GM19397 (cell line): Measurements from ENCODE around the gene PMEPA1.

Experiments used
- ATAC-seq: cut with Tn5 transposase; IDR thresholded peaks from one replicate; pipeline ENCODE4 v1.9.1; 2021; ENCODE audit warnings: mild to moderate bottlenecking, moderate library complexity; ENCODE audit not compliant: unreplicated experiment

The PMEPA1 gene

DNA sequence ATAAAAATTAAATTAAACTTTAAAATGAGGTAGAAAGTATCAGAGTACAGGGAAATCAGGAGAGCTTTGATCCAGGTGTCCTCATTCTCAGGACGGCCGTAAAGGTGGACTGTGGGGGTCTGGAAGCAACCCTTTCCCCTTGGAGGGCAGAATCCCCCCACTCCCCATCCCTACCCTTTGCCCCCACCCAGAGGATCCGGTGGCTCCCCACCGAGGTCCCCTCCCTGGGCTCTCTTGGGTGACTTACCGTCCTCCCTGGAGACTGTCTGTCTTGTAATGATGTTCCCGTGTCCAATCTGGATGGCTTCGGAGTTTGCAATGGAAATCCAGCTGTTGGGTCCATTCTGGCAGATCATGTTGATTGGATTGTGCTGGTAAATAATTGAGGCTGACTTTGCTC, 96.9 kb downstream of the PMEPA1 start:
- no peak for ATAC-seq

DNA sequence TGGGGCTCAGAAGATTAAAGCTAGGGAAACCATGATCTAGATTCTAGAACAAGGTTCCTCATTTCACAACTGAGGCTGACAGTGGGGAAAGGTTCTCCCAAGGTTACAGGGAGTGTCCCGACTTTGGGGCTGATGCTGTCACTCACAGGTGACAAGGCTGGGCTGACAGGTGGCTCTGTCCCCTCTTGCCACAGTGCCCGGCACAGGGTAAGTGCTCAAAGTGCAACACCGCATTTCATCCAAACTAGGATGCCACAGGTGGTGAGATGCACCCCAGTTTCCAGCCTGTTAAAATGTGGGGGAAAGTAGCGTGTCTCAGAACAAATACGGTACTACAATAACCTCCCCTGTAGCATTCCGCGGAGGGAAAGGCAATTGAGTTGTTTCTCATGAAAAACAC, 97.4 kb downstream of the PMEPA1 start:
- ATAC-seq, result no peak

DNA sequence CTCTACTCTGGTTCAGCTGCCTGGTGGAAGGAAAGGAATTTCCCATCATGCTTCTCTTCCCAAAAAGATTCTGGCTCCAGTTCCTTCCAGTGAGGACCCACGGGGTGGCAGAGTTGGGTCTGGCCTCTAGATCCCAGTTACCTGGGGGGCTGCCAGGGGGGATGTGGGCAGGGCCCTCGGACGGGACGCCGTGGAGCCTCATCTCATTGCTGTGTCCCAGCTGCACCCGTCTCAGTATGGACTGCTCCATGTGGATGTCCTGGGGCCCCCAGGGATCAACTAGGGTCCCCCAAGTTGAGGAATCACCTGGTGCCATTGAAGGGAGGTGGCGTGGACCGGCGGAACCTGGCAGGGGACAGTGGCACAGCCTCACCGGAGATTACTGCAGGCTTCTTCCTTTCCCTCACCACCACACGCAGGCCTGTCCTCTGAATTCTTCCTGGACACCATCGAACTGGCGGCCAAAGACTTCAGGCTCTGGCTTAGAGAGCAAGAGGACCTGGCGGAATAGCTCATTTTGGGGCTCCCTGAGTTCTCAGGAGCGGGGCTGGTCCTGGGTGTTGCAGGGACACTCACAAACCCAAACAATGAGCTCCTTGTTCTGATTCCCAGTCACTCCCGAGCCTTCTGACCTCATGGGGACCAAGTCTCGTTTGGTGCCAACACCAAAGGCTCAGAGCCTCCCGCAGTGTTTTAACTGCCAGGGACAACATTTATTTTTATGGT, 98.1 kb downstream of the PMEPA1 start:
- no peak for ATAC-seq

DNA sequence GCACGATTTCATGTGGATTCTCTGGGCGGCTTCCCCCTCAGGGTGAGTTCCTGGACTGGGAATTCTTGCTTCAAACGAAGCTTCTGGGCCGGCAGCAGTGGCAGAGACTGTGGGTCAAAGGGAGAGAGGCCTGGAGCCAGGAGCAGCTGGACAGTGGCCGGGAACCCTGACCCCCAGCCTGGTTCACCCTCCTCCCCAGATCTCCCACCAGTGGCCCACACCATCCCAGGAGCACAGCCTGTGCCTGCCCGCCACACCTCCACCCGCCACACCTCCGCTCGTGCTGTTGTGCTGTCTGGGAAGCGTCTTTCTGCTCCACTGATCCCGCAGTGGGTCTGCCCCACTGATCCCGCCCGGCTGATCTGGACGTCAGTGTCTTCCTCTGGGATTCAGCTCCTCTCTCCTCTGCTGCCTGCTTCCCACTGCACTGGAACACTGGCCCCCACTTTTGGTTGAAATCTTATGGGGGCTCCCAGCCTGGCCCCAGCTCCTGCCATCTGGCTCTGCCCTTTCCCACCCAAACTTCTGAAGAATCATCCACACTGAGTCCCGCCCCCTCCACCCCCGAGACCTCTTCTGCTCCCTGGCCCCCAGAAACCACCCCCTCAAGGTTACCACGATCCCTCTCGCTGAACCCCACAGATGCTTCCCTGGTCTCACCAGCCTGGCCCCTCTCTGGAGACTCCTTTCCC, 99.4 kb downstream of the PMEPA1 start:
- no peak for ATAC-seq

DNA sequence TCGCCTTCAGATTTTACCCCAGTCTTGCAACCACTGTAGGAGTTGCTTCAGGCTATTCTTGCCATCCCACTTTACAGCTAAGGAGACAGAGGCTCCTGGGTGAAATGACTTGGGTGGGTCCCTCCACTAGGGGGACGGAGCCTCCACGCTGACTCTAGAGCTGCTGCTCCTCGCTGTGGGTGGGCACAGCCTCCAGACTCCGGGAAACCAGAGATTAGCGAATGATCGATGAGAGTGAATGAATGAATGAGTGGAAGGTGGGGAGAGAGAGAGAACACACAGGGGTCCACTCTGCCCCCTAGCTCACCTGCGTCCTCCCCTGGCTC, 100.0 kb downstream of the PMEPA1 start:
- ATAC-seq, result no peak

DNA sequence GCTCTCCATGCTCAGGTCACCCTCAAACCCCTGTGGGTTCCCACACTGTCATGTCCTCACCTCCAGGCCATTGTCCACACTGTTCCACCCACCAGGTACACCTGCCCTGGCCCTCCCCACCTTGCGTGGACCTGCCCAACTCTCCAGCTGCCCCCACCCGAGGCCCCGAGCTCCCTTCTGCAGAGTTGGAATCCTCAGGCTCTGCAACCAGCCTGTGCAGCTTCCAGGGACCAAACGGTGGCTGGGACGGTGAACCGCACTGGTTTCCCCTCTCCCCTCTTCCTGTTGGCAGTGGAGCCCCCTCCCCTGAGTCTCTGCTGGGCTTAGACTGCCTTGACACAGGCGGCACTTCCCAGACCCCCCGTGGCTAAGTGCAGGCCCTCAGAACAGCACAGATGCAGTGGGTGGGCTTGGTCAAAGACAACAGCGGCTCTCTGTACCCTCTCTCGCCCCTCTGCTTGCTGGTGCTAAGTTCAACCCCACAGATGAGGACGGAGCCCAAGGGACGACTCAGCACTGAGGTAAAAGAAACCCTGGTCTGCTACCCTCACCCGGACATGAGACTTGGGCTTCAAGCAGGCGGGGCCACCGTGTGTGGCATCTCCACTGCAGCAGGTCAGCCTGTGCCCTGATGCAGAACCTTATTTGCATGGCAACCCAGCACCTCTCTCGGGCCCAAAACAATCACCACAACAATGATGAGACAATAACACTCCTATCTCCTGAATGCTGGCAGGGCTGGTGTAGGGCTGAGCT, 100.6 kb downstream of the PMEPA1 start:
- ATAC-seq, result no peak

DNA sequence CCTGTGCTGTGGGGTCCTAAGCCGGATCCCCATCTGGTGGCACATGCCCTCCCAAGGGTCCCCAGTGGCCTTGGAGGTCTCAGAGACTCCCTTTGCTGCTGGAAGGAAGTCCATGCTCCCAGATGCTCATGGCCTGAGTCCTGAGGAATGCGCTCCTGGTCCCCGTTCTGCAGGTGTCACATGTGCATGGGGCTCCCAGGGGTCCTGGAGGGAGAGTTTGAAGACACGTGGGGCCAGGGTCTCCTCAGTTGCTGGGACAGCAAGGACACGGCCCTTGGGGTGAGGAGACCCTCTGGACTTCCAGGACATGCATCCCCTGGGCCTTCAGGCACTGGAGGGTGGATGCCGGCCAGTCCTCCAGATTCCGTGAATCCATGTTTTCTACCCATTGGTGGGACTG, 101.3 kb downstream of the PMEPA1 start:
- ATAC-seq, result no peak

DNA sequence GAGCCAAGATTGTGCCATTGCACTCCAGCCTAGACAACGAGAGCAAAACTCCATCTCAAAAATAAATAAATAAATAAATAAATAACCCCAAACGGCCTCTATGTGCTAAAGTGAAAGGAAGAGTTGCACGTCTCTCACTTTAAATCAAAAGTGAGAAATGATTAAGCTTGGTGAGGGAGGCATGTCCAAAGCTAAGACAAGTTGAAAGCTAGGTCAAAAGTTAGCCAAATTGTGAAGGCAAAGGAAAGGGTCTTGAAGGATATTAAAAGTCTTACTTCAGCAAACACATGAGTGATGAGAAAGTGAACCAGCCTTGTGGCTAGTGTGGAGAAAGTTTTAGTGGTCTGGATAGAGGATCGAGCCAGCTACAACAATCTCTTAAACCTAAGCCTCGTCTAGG, 103.9 kb downstream of the PMEPA1 start:
- ATAC-seq, result no peak

DNA sequence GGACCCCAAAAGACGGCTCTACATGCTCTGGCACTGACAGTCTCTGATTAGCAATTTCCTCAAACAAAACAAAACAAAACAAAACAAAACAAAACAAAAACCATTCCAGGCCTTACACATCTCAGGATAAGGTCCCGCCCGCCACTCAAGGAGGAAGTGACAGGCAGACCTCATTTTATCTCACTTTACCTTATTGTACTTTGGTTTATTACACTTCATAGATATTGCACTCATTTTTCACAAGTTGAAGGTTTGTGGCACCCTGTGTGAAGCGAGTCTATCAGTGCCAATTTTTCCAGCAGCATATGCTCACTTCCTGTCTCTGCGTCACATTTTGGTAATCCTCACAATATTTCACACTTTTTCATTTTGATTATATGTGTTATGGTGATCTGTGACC, 104.8 kb downstream of the PMEPA1 start:
- no peak for ATAC-seq

DNA sequence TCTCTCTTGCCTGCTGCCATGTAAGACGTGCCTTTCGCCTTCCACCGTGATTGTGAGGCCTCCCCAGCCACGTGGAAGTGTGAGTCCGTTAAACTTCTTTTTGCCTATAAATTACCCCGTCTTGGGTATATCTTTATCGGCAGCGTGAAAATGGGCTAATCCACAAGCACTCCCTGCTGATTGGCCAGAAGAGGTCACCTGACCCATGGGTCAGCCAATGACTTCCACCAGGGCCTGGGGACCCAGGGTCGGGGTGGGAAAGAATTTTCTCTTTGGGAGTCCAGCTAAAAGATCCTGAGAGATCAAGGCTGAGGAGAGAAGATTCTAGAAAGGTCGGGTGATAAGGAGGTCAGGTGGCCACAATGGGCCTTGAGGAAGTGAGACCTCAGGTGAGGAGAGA, 106.7 kb downstream of the PMEPA1 start:
- ATAC-seq, result no peak

DNA sequence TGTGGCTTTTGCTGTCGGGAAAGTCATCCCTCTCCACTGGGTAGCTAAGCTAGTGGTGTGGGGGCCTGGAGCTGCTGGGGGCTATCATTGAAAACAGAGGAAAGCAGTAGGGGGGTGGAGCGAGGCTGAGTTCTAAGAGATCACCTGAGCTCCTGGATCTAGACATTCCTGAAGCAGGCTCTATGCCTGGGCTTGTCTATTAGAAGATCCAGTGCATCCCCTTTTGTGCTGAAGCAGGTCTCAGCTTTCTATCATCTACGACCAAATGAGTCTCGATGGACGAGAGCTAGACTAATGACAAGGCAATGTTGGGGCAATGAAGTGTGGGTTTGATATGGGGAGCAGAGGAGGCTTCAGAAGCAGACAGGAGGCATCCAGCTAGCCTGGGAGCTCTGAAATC, 108.1 kb downstream of the PMEPA1 start:
- no peak for ATAC-seq

DNA sequence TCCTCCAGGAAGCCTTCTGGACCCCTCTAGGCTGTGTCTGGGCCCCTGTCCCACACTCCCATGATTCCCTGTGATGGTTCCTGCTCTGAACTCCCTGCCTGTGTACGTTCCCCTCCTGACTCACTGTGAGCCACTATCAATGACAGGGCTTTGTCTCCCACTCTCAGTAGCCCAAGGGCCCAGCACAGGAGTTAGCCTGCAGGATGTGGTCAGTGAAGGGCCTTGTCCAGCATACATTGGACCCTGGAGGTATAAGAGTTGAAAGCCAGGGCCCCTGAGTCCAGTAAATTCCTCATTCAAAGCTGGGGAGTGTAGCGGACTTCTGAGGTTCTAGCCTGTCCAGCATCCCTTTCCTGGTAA, 108.6 kb downstream of the PMEPA1 start:
- ATAC-seq, result no peak

DNA sequence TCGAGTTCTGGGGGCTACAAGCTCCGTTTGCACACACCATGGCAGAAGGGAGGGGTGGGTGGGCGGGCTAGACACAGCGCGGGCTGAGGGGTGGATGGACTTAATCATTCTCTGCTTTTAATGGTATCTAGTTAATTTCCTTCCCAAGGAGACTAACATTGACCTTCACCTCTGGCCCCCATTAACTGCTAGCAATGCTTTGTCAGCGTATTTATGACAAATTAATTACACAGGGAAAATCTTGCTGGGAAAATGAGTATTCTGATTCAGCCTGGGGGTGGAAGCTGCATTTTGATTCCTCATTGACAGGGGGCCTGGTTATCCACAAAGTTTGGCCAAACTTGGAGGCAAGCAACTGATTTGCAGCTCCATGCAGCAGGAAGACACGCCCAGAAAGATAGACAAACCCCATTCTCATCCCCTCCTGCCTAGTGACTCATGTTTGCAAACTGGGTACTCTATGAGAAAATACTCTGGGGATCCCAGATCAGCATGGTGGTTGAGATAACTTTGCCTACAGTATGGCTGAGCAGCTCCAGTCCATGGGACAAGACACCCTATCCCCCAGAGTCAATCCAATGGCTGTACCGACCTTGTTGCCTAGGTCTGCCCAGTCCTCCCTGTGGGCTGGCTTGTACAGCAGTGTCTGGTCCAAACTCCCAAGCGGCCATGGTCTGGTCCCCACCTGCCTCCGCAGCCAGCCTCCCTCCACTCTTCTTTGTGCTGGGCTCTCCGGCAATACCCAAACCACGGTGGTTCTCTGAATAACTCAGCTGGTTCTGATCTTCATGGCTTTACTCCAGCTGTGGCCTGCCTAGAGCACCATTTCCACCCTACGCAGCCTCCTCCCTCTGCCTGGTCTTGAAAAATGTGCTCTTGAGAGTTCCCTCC, 109.2 kb downstream of the PMEPA1 start:
- ATAC-seq, result no peak

DNA sequence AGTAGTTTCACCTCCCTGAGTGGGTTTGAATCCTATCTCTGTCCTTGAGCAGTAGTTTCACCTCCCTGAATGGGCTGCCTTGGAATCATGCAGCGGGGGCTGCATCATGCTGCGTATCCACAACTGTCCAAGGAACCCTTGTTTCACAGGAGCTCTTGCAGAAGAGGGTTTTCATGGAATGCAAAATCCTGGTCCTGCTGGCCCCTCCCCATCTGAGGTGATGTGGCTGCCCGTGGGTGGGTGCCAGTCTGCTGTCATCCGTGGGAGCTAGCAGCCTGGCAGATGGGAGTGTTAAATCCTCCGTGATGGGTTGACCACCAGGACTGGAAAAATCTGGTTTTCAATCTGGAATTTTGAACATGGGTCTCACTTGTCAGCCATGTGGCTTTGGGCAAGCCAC, 111.3 kb downstream of the PMEPA1 start:
- ATAC-seq, result no peak
